ENCODE results near the gene PINK1. TPM values are rescaled to one million over a fixed set of nuclear protein-coding genes. Genes with fewer than 3 reads are reported as not detected.

PINK1 gene
- total and polyA plus RNA-seq, 2 of the 13 experiments (the other 11 are each of a cell fraction or from before 2014, with no cell fraction given) = 15.3 to 16.1 TPM

DNA sequence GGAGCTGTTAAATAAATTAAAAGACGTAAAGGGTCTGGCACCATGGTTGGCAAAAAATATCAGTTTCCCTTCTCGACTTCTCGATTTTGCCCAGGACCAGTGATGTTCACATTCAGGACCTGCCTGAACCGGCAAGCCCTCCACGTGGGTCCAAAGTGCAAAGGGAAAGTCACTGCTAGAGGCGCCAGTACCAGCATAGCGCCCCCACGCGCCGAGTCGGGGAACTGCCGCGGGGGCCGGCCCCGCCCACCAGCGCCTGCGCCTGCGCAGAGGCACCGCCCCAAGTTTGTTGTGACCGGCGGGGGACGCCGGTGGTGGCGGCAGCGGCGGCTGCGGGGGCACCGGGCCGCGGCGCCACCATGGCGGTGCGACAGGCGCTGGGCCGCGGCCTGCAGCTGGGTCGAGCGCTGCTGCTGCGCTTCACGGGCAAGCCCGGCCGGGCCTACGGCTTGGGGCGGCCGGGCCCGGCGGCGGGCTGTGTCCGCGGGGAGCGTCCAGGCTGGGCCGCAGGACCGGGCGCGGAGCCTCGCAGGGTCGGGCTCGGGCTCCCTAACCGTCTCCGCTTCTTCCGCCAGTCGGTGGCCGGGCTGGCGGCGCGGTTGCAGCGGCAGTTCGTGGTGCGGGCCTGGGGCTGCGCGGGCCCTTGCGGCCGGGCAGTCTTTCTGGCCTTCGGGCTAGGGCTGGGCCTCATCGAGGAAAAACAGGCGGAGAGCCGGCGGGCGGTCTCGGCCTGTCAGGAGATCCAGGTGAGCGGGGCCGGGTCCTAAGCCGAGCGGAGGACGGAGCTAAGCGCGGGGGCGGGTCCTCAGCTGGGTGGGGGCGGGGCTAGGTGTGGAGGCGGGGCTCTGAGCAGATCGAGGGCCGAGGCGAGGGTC lies at the start of gene PINK1 (continued):
- TF ChIP-seq ZSCAN29 (CRISPR knock-in tag; conservative IDR thresholded peaks at IDR 0.05) (no peak), GATAD2A (CRISPR knock-in tag; IDR thresholded peaks at IDR 0.05) (peak; percentile 44; the same call in 1 of the 2 replicates), RXRA (CRISPR knock-in tag; IDR thresholded peaks at IDR 0.05) (peak; percentile 33; the same call in 1 of the 2 replicates), U2AF1 (optimal IDR thresholded peaks at IDR 0.05; ENCODE audit: low read depth, low read length) (no peak), MED1 (CRISPR knock-in tag; IDR thresholded peaks at IDR 0.05) (no peak; the same call in 1 of the 2 replicates), FOXK1 (CRISPR knock-in tag; IDR thresholded peaks at IDR 0.05; ENCODE audit: borderline replicate concordance, low read depth) (peak; percentile 52; the same call in 1 of the 2 replicates), POLR2A (IDR thresholded peaks at IDR 0.05; ENCODE audit: insufficient read depth in 1 of 2, low read depth in 2 of 2, low read length in 2 of 2) (peak in 1 of 2 experiments; percentile 39; a peak in 1 of 4 replicates), TEAD3 (CRISPR knock-in tag; optimal IDR thresholded peaks at IDR 0.05; ENCODE audit: borderline replicate concordance) (peak; percentile 55), ZFX (CRISPR knock-in tag; IDR thresholded peaks at IDR 0.05; ENCODE audit: low read depth) (peak; percentile 86), DMAP1 (CRISPR knock-in tag; IDR thresholded peaks at IDR 0.05) (no peak), TBL1XR1 (IDR thresholded peaks at IDR 0.05; ENCODE audit: borderline replicate concordance, low read length, partially characterized antibody) (no peak), ZNF629 (CRISPR knock-in tag; conservative IDR thresholded peaks at IDR 0.05) (peak; percentile 48; the same call in 1 of the 2 replicates), HOXA3 (CRISPR knock-in tag; IDR thresholded peaks at IDR 0.05) (peak; percentile 42; the same call in 1 of the 2 replicates), ZNF317 (CRISPR knock-in tag; IDR thresholded peaks at IDR 0.05) (0 out of 2 replicates have a peak, but pooled peaks have one; percentile 40), ZBTB42 (CRISPR knock-in tag; IDR thresholded peaks at IDR 0.05) (no peak), GABPB1 (CRISPR knock-in tag; IDR thresholded peaks at IDR 0.05) (peak; percentile 67; the same call in 1 of the 2 replicates), HES4 (CRISPR knock-in tag; IDR thresholded peaks at IDR 0.05; ENCODE audit: borderline replicate concordance) (no peak), AGO2 (optimal IDR thresholded peaks at IDR 0.05; ENCODE audit: low read depth, low read length) (peak; percentile 62), ZNF556 (CRISPR knock-in tag; IDR thresholded peaks at IDR 0.05; ENCODE audit: borderline replicate concordance) (no peak), ZNF563 (CRISPR knock-in tag; IDR thresholded peaks at IDR 0.05) (peak; percentile 59), HDAC2 (CRISPR knock-in tag; IDR thresholded peaks at IDR 0.05) (peak; percentile 53; the same call in 1 of the 2 replicates)
- TF ChIP-seq, protein P1, sequence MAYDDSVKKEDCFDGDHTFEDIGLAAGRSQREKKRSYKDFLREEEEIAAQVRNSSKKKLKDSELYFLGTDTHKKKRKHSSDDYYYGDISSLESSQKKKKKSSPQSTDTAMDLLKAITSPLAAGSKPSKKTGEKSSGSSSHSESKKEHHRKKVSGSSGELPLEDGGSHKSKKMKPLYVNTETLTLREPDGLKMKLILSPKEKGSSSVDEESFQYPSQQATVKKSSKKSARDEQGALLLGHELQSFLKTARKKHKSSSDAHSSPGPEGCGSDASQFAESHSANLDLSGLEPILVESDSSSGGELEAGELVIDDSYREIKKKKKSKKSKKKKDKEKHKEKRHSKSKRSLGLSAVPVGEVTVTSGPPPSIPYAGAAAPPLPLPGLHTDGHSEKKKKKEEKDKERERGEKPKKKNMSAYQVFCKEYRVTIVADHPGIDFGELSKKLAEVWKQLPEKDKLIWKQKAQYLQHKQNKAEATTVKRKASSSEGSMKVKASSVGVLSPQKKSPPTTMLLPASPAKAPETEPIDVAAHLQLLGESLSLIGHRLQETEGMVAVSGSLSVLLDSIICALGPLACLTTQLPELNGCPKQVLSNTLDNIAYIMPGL (CRISPR knock-in tag; IDR thresholded peaks at IDR 0.05; ENCODE audit: borderline replicate concordance in 1 of 2, low read depth in 1 of 2) = peak; percentile 69 to 81; a peak in 2 of 4 replicates
- TF ChIP-seq, protein P2, sequence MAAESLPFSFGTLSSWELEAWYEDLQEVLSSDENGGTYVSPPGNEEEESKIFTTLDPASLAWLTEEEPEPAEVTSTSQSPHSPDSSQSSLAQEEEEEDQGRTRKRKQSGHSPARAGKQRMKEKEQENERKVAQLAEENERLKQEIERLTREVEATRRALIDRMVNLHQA (CRISPR knock-in tag; IDR thresholded peaks at IDR 0.05) = no peak
- TF ChIP-seq, protein P3, sequence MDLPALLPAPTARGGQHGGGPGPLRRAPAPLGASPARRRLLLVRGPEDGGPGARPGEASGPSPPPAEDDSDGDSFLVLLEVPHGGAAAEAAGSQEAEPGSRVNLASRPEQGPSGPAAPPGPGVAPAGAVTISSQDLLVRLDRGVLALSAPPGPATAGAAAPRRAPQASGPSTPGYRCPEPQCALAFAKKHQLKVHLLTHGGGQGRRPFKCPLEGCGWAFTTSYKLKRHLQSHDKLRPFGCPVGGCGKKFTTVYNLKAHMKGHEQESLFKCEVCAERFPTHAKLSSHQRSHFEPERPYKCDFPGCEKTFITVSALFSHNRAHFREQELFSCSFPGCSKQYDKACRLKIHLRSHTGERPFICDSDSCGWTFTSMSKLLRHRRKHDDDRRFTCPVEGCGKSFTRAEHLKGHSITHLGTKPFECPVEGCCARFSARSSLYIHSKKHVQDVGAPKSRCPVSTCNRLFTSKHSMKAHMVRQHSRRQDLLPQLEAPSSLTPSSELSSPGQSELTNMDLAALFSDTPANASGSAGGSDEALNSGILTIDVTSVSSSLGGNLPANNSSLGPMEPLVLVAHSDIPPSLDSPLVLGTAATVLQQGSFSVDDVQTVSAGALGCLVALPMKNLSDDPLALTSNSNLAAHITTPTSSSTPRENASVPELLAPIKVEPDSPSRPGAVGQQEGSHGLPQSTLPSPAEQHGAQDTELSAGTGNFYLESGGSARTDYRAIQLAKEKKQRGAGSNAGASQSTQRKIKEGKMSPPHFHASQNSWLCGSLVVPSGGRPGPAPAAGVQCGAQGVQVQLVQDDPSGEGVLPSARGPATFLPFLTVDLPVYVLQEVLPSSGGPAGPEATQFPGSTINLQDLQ (CRISPR knock-in tag; IDR thresholded peaks at IDR 0.05) = no peak
- TF ChIP-seq, protein P4, sequence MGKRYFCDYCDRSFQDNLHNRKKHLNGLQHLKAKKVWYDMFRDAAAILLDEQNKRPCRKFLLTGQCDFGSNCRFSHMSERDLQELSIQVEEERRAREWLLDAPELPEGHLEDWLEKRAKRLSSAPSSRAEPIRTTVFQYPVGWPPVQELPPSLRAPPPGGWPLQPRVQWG (CRISPR knock-in tag; IDR thresholded peaks at IDR 0.05; ENCODE audit: borderline replicate concordance, low read depth) = no peak

Data from HepG2 (cell line).